HepG2 (cell line): ENCODE measurements around the gene PTRHD1. TPM values are rescaled to one million over a fixed set of nuclear protein-coding genes. Genes with fewer than 3 reads are reported as not detected.

Source experiments
- ATAC-seq: fragments of 200-7000 bp; cut with Tn5 transposase; 3 replicates; pipeline ENCODE4 v1.9.1; 2020; ENCODE audit warnings: mild to moderate bottlenecking, moderate library complexity
- BruUV-seq: library from RNA; stranded (reverse); fragments of 400-500 nt; replicated peaks from 2 replicates; lab custom pipeline; 2021; lab: Mats Ljungman, UMichigan
- CTCF ChIA-PET: fragments of 300-600 bp; formaldehyde crosslinking; extraction: SDS; loops from one replicate; lab custom pipeline; 2021; ENCODE audit warnings: low total read pairs, inconsistent platforms, low intra/inter-chr PET ratio; lab: Yijun Ruan, JAX
- POLR2A ChIA-PET: fragments of 350-600 bp; sonication (Branson Sonifier 250); formaldehyde crosslinking; loops from one replicate; lab custom pipeline; 2020; ENCODE audit warnings: antibody characterized with exemption, inconsistent platforms; lab: Yijun Ruan, JAX
- DNase-seq: peaks from one replicate; pipeline ENCODE4 v3.0.0-alpha.2; 2015; ENCODE audit warnings: low spot score
- FAIRE-seq: peaks from 3 replicates; lab custom pipeline; 2011; peaks lifted over from hg19 to GRCh38; lab: Jason Lieb, UNC
- H2AFZ ChIP-seq: one replicate; pipeline ENCODE4 v1.6.1; 2011; ENCODE audit warnings: low read length, inconsistent platforms
- H3K27ac ChIP-seq: fragments of 300-600 bp; 3 replicates; pipeline ENCODE4 v1.8.0; 2011; ENCODE audit warnings: mixed run types, mild to moderate bottlenecking, mixed read lengths, low read length, inconsistent platforms; ENCODE audit not compliant: insufficient read depth; ENCODE audit errors: extremely low read length
- H3K27me3 ChIP-seq, 2 experiments: fragments of 200-600 bp in 1 of 2; 2 replicates in 1 of 2; 3 replicates in 1 of 2; pipeline versions ENCODE4 v1.6.0 to v1.8.0; 2011; ENCODE audit warnings: low read length in 2 of 2, mild to moderate bottlenecking in 2 of 2, moderate library complexity in 2 of 2, inconsistent platforms in 1 of 2; ENCODE audit not compliant: insufficient read depth in 2 of 2, control insufficient read depth in 1 of 2
- H3K36me3 ChIP-seq, 2 experiments: fragments of 200-600 bp in 1 of 2; replicated peaks in 1 of 2; 2 replicates in 1 of 2; 3 replicates in 1 of 2; pipeline versions ENCODE4 v1.5.1 to v1.8.0; 2011; ENCODE audit warnings: low read length in 2 of 2, inconsistent platforms in 1 of 2; ENCODE audit not compliant: insufficient read depth in 2 of 2, control insufficient read depth in 1 of 2
- H3K4me1 ChIP-seq: 2 replicates; pipeline ENCODE4 v1.5.1; 2012; ENCODE audit warnings: low read length, inconsistent platforms; ENCODE audit not compliant: insufficient read depth
- H3K4me2 ChIP-seq: 2 replicates; pipeline ENCODE4 v1.6.0; 2011; ENCODE audit warnings: low read depth, low read length, inconsistent platforms
- H3K4me3 ChIP-seq, 3 experiments: fragments of 200-600 bp in 1 of 3; sonication (generic), shearing (Covaris generic) in 1 of 3; replicated peaks in 1 of 3; 2 replicates each; pipeline ENCODE4 v1.5.1; 2011 to 2016; ENCODE audit warnings: low read length in 3 of 3, inconsistent platforms in 2 of 3, low read depth in 2 of 3, mild to moderate bottlenecking in 2 of 3, control low read depth in 1 of 3, mixed read lengths in 1 of 3; ENCODE audit not compliant: insufficient read depth in 1 of 3
- H3K79me2 ChIP-seq: one replicate; pipeline ENCODE4 v1.6.1; 2011; ENCODE audit warnings: low read length, inconsistent platforms; ENCODE audit not compliant: insufficient read depth
- H3K9ac ChIP-seq: 2 replicates; pipeline ENCODE4 v1.6.0; 2011; ENCODE audit warnings: mild to moderate bottlenecking, low read depth, low read length, inconsistent platforms; ENCODE audit not compliant: insufficient read depth
- H3K9me3 ChIP-seq: 2 replicates; pipeline ENCODE4 v1.5.1; 2012; ENCODE audit warnings: mild to moderate bottlenecking, low read length
- H4K20me1 ChIP-seq: 2 replicates; pipeline ENCODE4 v1.6.0; 2011; ENCODE audit warnings: inconsistent platforms, mild to moderate bottlenecking, low read length, moderate library complexity; ENCODE audit not compliant: insufficient read depth
- DNMT1 ChIP-seq: sonication (generic); formaldehyde crosslinking; IDR thresholded peaks from 2 replicates; pipeline ENCODE4 v1.5.1; 2020; ENCODE audit warnings: mild to moderate bottlenecking, missing genetic modification reagents
- FOXK1 ChIP-seq: sonication (generic); formaldehyde crosslinking; IDR thresholded peaks from 2 replicates; pipeline ENCODE4 v1.4.0; 2020; ENCODE audit warnings: low read depth, missing genetic modification reagents, borderline replicate concordance
- HMG20A ChIP-seq: IDR thresholded peaks from 2 replicates; pipeline ENCODE4 v1.6.1; 2016; ENCODE audit warnings: borderline replicate concordance
- KDM6A ChIP-seq: IDR thresholded peaks from 2 replicates; pipeline ENCODE4 v1.6.1; 2016; ENCODE audit warnings: low read depth
- MTA1 ChIP-seq: sonication (generic); formaldehyde crosslinking; IDR thresholded peaks from 2 replicates; pipeline ENCODE4 v1.4.0; 2020; ENCODE audit warnings: missing genetic modification reagents, mild to moderate bottlenecking, borderline replicate concordance
- MZF1 ChIP-seq: sonication (generic); formaldehyde crosslinking; IDR thresholded peaks from 2 replicates; pipeline ENCODE4 v1.8.1; 2023; ENCODE audit warnings: mild to moderate bottlenecking, missing genetic modification reagents, borderline replicate concordance
- SMAD9 ChIP-seq: sonication (generic); formaldehyde crosslinking; IDR thresholded peaks from 2 replicates; pipeline ENCODE4 v1.5.1; 2020; ENCODE audit warnings: mild to moderate bottlenecking, missing genetic modification reagents
- SP2 ChIP-seq: sonication (generic); formaldehyde crosslinking; IDR thresholded peaks from 2 replicates; pipeline ENCODE4 v1.5.1; 2020; ENCODE audit warnings: mild to moderate bottlenecking, missing genetic modification reagents
- SRSF4 ChIP-seq: fragments of 200-400 bp; formaldehyde crosslinking; IDR thresholded peaks from one replicate; pipeline ENCODE4 v1.6.1; 2018; ENCODE audit warnings: mild to moderate bottlenecking, low read depth, low read length, moderate library complexity; ENCODE audit not compliant: poor library complexity, severe bottlenecking
- ZC3H4 ChIP-seq: sonication (generic); formaldehyde crosslinking; IDR thresholded peaks from 2 replicates; pipeline ENCODE4 v1.4.0; 2020; ENCODE audit warnings: missing genetic modification reagents, borderline replicate concordance
- ZNF224 ChIP-seq: sonication (generic); formaldehyde crosslinking; IDR thresholded peaks from 2 replicates; pipeline ENCODE4 v1.5.0; 2020; ENCODE audit warnings: mild to moderate bottlenecking, missing genetic modification reagents
- ZNF282 ChIP-seq: fragments of 450-650 bp; IDR thresholded peaks from 2 replicates; pipeline ENCODE4 v1.6.1; 2018; ENCODE audit not compliant: partially characterized antibody
- ZNF619 ChIP-seq: sonication (generic); formaldehyde crosslinking; IDR thresholded peaks from 2 replicates; pipeline ENCODE4 v1.4.0; 2020; ENCODE audit warnings: mild to moderate bottlenecking, missing genetic modification reagents
- ZNF629 ChIP-seq: sonication (generic); formaldehyde crosslinking; conservative IDR thresholded peaks from 2 replicates; pipeline ENCODE4 v1.5.0; 2020; ENCODE audit warnings: missing genetic modification reagents
- WGBS: methylation state at CpG from one replicate; pipeline ENCODE4 v1.1.6; 2017; ENCODE audit warnings: low lambda C conversion rate; 5-methylcytosine and 5-hydroxymethylcytosine counted together
- in situ Hi-C: cut with HindIII; loops from 2 replicates; pipeline ENCODE4 v1.10.0; 2017; ENCODE audit warnings: low pct_unique_long_range_greater_than_20kb; ENCODE audit not compliant: extremely low pct_ligation_motif_present
- intact Hi-C: fragments of 100-400 bp; cut with micrococcal nuclease; formaldehyde crosslinking; loops from one replicate; pipeline ENCODE4 v1.10.0; 2022; ENCODE audit not compliant: unreplicated experiment
- polyA plus RNA-seq, 8 experiments: library from polyadenylated mRNA; depleted of rRNA in 3 of 8; stranded (reverse) in 7 of 8; unstranded in 1 of 8; fragments of >200 nt; fragmentation: Illumina TruSeq in 4 of 8; extraction: Trizol in 4 of 8; gene quantifications; 2 replicates each; pipeline versions ENCODE4 v1.2.1 to v1.2.3, GENCODE V29; 2011 to 2016; ENCODE audit warnings: low read depth in 4 of 8, missing spikeins in 1 of 8, mixed read lengths in 1 of 8; ENCODE audit not compliant: insufficient read depth in 1 of 8
- total RNA-seq, 5 experiments: library from RNA; depleted of rRNA; stranded (reverse); fragments of >200 nt; fragmentation: Illumina TruSeq; extraction: Trizol; gene quantifications; 2 replicates each; pipeline ENCODE4 v1.2.3, GENCODE V29; 2016; ENCODE audit warnings: low read depth in 1 of 5

The PTRHD1 gene
- total and polyA plus RNA-seq, 2 of the 13 experiments (the other 11 are each of a cell fraction or from before 2014, with no cell fraction given): 72.6 to 90.8 TPM

DNA sequence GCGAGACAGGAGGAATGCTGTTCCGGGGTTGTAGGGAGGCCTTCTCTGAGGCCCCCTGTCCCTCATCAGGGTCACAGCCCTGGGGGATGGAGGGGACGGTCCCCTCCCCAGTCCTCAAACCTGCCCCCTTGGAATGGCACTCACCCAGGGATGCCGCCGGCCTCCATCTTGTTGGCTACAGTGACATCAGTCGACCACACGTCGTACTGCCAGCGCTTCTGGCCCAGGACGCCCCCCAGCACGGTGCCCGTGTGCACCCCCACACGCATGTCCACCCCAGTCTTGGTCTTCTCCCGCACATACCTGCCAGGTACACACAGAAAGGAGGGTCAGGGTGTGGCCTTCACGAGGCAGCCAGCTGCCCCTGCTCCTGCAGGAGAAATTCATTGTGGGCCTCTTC lies 46.5 kb upstream of the PTRHD1 start:
- Histone ChIP-seq H3K79me2 (no peaks in the 10 kb centered on the region), H4K20me1 (no peaks in the 10 kb centered on the region), H3K9ac (no peak overlapping the region), H3K27me3 (peaks cover 20 to 81% of the 10 kb centered on the region in 2 experiments), H3K9me3 (no peaks in the 10 kb centered on the region), H2AFZ (no peak overlapping the region), H3K4me1 (0 out of 2 replicates have a peak, but pooled peaks cover 9% of the 10 kb centered on the region), H3K27ac (no peak overlapping the region), H3K4me3 (no peak overlapping the region; a peak in 1 of 6 replicates), H3K36me3 (no peaks in the 10 kb centered on the region), H3K4me2 (0 out of 2 replicates have a peak overlapping the region, but pooled peaks have one; percentile 54)
- intact Hi-C loops: no loop called here
- ChIA-PET CTCF (no interaction called here), POLR2A (no interaction called here)
- in situ Hi-C loops: no loop called here
- TF ChIP-seq MTA1 (CRISPR knock-in tag) (no peak), SMAD9 (CRISPR knock-in tag) (no peak), ZC3H4 (CRISPR knock-in tag) (no peak), ZNF282 (no peak), KDM6A (CRISPR knock-in tag) (no peak), DNMT1 (no peak), ZNF224 (CRISPR knock-in tag) (no peak), SRSF4 (no peak), FOXK1 (CRISPR knock-in tag) (no peak)
- no peak for ATAC-seq
- WGBS: 19% methylated on average over 5 of the region's 15 CpGs
- no peak for DNase-seq
- no TSS peak for BruUV-seq
- FAIRE-seq: no peak

DNA sequence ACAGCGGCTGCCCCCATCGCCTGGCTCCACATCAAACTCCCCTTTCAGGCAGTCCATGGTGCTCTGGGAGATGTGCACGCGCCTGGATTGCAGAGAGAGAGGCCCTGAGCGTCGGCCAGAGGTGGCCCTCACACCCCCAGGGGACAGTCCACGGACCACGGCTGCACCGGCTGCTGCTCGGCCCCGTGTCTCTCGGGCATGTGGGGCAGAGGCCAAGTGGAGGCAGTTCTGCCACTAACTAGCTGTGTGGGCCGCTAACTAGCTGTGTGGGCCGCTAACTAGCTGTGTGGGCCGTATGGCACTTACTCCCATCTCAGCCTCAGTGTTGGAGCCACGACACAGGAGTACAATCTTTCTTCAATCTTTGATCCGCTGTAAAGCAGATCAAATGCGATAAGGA lies 45.4 kb upstream of the PTRHD1 start:
- BruUV-seq: no TSS peak
- ATAC-seq: no peak
- no peaks in the 10 kb centered on the region for H4K20me1 ChIP-seq
- no peak overlapping the region for H3K9ac ChIP-seq
- no peaks in the 10 kb centered on the region for H3K36me3 ChIP-seq
- H3K79me2 ChIP-seq: no peaks in the 10 kb centered on the region
- no peaks in the 10 kb centered on the region for H3K9me3 ChIP-seq
- TF ChIP-seq SP2: no peak
- TF ChIP-seq ZNF619 (CRISPR knock-in tag): no peak
- TF ChIP-seq ZNF629 (CRISPR knock-in tag): no peak
- no peak for TF ChIP-seq HMG20A (CRISPR knock-in tag)
- no peak for TF ChIP-seq MZF1
- intact Hi-C loops: no loop called here
- no peak for DNase-seq
- no peak overlapping the region for H3K4me3 ChIP-seq
- in situ Hi-C loops: no loop called here
- no peak overlapping the region for H3K4me2 ChIP-seq
- no peak for FAIRE-seq
- CTCF ChIA-PET: no interaction called here
- H3K27me3 ChIP-seq: peaks cover 24 to 90% of the 10 kb centered on the region in 2 experiments
- H3K27ac ChIP-seq: no peak overlapping the region
- no peak overlapping the region for H2AFZ ChIP-seq
- 28% methylated on average over 18 of the region's 18 CpGs for WGBS
- H3K4me1 ChIP-seq: 0 out of 2 replicates have a peak, but pooled peaks cover 9% of the 10 kb centered on the region
- POLR2A ChIA-PET: no interaction called here
